HEK293 (cell line): Measurements from ENCODE around the gene NUDT8.

Experiments used
- CTCF ChIA-PET: fragments of 350-600 bp; formaldehyde crosslinking; extraction: SDS; loops from one replicate; lab custom pipeline; 2021; ENCODE audit warnings: antibody characterized with exemption; lab: Yijun Ruan, JAX
- POLR2A ChIA-PET: fragments of 300-600 bp; formaldehyde crosslinking; extraction: SDS; loops from one replicate; lab custom pipeline; 2020; ENCODE audit warnings: antibody characterized with exemption, inconsistent platforms; lab: Yijun Ruan, JAX
- H3K27ac ChIP-seq: fragments of 200-500 bp; sonication (Bioruptor generic); 2 replicates; pipeline ENCODE4 v1.5.1; 2014; ENCODE audit warnings: low read depth, low read length, control low read depth, inconsistent platforms; ENCODE audit errors: extremely low read depth
- H3K36me3 ChIP-seq, 2 experiments: fragments of 200-500 bp in 1 of 2; sonication (Bioruptor generic) in 1 of 2; 1 replicate in 1 of 2; 2 replicates in 1 of 2; pipeline ENCODE4 v1.5.1; 2014 to 2017; ENCODE audit warnings: inconsistent platforms in 2 of 2, low read length in 2 of 2; ENCODE audit not compliant: control insufficient read depth in 2 of 2, insufficient read depth in 1 of 2
- H3K4me1 ChIP-seq: fragments of 200-500 bp; sonication (Bioruptor generic); 2 replicates; pipeline ENCODE4 v1.5.1; 2014; ENCODE audit warnings: mild to moderate bottlenecking, low read length, inconsistent platforms; ENCODE audit not compliant: control insufficient read depth, insufficient read depth
- H3K4me3 ChIP-seq: 2 replicates; pipeline ENCODE4 v1.5.1; 2011; ENCODE audit warnings: low read depth, mild to moderate bottlenecking, control low read depth, low read length, moderate library complexity
- H3K9me3 ChIP-seq: fragments of 200-500 bp; sonication (Bioruptor generic); 2 replicates; pipeline ENCODE4 v1.5.1; 2014; ENCODE audit warnings: low read depth, low read length, inconsistent platforms; ENCODE audit not compliant: control insufficient read depth, insufficient read depth
- BCL11A ChIP-seq: fragments of 450-650 bp; formaldehyde crosslinking; IDR thresholded peaks from 2 replicates; pipeline ENCODE4 v1.5.1; 2016; ENCODE audit warnings: low read depth, missing biosample characterization, missing genetic modification characterization
- KLF16 ChIP-seq: fragments of 450-650 bp; formaldehyde crosslinking; IDR thresholded peaks from 2 replicates; pipeline ENCODE4 v1.5.1; 2017; ENCODE audit warnings: missing biosample characterization, missing genetic modification characterization
- TCF7L2 ChIP-seq: IDR thresholded peaks from 2 replicates; pipeline ENCODE4 v1.6.1; 2011; ENCODE audit warnings: low read depth, mild to moderate bottlenecking, inconsistent platforms, low read length, moderate library complexity, borderline replicate concordance
- ZNF10 ChIP-seq: fragments of 450-650 bp; formaldehyde crosslinking; IDR thresholded peaks from 2 replicates; pipeline ENCODE4 v1.5.1; 2017; ENCODE audit warnings: missing biosample characterization, missing genetic modification characterization
- ZNF133 ChIP-seq: fragments of 450-650 bp; formaldehyde crosslinking; IDR thresholded peaks from 2 replicates; pipeline ENCODE4 v1.5.1; 2016; ENCODE audit warnings: missing biosample characterization, missing genetic modification characterization
- ZNF169 ChIP-seq: fragments of 450-650 bp; formaldehyde crosslinking; IDR thresholded peaks from 2 replicates; pipeline ENCODE4 v1.5.1; 2016; ENCODE audit warnings: missing biosample characterization, missing genetic modification characterization
- ZNF223 ChIP-seq: fragments of 450-650 bp; formaldehyde crosslinking; IDR thresholded peaks from 2 replicates; pipeline ENCODE4 v1.5.1; 2016; ENCODE audit warnings: missing biosample characterization, missing genetic modification characterization
- ZNF311 ChIP-seq: fragments of 450-650 bp; formaldehyde crosslinking; IDR thresholded peaks from 2 replicates; pipeline ENCODE4 v1.5.1; 2017; ENCODE audit warnings: missing biosample characterization, missing genetic modification characterization, borderline replicate concordance
- ZNF555 ChIP-seq: fragments of 450-650 bp; formaldehyde crosslinking; conservative IDR thresholded peaks from 2 replicates; pipeline ENCODE4 v1.5.1; 2017; ENCODE audit warnings: missing biosample characterization, mild to moderate bottlenecking, missing genetic modification characterization, inconsistent platforms
- ZNF610 ChIP-seq: fragments of 450-650 bp; formaldehyde crosslinking; IDR thresholded peaks from 2 replicates; pipeline ENCODE4 v1.5.1; 2016; ENCODE audit warnings: missing biosample characterization, missing genetic modification characterization, borderline replicate concordance
- ZNF626 ChIP-seq: fragments of 450-650 bp; sonication (Bioruptor Pico); formaldehyde crosslinking; IDR thresholded peaks from 2 replicates; pipeline ENCODE4 v1.5.1; 2018; ENCODE audit warnings: missing biosample characterization, missing genetic modification characterization, inconsistent platforms
- ZNF664 ChIP-seq: fragments of 450-650 bp; formaldehyde crosslinking; IDR thresholded peaks from 2 replicates; pipeline ENCODE4 v1.5.1; 2016; ENCODE audit warnings: missing biosample characterization, missing genetic modification characterization
- ZNF677 ChIP-seq: fragments of 450-650 bp; IDR thresholded peaks from 2 replicates; pipeline ENCODE4 v1.5.0; 2018; ENCODE audit warnings: missing biosample characterization, mild to moderate bottlenecking, missing genetic modification characterization, moderate library complexity
- ZNF701 ChIP-seq: fragments of 450-650 bp; formaldehyde crosslinking; IDR thresholded peaks from 2 replicates; pipeline ENCODE4 v1.5.1; 2016; ENCODE audit warnings: missing biosample characterization, missing genetic modification characterization
- TF ChIP-seq, protein P1 (sequence below): fragments of 450-650 bp; formaldehyde crosslinking; IDR thresholded peaks from 2 replicates; pipeline ENCODE4 v1.5.1; 2016; ENCODE audit warnings: missing biosample characterization, missing genetic modification characterization, borderline replicate concordance
- TF ChIP-seq, protein P2 (sequence below): fragments of 450-650 bp; formaldehyde crosslinking; IDR thresholded peaks from 2 replicates; pipeline ENCODE4 v1.5.1; 2016; ENCODE audit warnings: missing biosample characterization, missing genetic modification characterization

The NUDT8 gene

DNA sequence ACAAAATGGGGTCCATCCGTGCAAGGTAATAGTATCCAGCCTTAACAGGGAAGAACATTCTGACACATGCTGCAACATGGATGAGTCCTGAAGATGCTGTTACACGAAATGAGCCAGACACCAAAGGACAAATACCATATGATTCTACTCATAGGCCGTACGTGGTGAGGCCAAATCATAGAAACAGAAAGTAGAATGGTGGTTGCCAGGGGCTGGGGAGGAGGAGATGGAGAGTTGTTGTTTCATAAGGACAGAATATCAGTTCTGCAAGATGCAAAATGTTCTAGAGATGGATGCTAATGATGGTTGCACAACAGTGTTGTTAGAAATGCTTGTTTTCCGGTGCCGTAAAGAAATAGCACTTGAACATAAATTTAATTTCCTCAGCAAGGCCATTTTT lies 7.2 kb upstream of the NUDT8 start:
- no peaks in the 10 kb centered on the region for H3K36me3 ChIP-seq
- H3K27ac ChIP-seq = no peak overlapping the region
- H3K9me3 ChIP-seq = no peaks in the 10 kb centered on the region
- no peak overlapping the region for H3K4me3 ChIP-seq
- H3K4me1 ChIP-seq = no peaks in the 10 kb centered on the region
- ChIA-PET POLR2A (no interaction called here), CTCF (interaction anchor here (0.6 kb wide), 1 partner anchor 29 kb away, joined by 3 read pairs; no protein-coding TSS in a partner anchor)
- no peak for TF ChIP-seq ZNF626
- no peak for TF ChIP-seq TCF7L2
- no peak for TF ChIP-seq ZNF133
- no peak for TF ChIP-seq ZNF677 (tag by site-specific recombination)
- TF ChIP-seq, protein P1, sequence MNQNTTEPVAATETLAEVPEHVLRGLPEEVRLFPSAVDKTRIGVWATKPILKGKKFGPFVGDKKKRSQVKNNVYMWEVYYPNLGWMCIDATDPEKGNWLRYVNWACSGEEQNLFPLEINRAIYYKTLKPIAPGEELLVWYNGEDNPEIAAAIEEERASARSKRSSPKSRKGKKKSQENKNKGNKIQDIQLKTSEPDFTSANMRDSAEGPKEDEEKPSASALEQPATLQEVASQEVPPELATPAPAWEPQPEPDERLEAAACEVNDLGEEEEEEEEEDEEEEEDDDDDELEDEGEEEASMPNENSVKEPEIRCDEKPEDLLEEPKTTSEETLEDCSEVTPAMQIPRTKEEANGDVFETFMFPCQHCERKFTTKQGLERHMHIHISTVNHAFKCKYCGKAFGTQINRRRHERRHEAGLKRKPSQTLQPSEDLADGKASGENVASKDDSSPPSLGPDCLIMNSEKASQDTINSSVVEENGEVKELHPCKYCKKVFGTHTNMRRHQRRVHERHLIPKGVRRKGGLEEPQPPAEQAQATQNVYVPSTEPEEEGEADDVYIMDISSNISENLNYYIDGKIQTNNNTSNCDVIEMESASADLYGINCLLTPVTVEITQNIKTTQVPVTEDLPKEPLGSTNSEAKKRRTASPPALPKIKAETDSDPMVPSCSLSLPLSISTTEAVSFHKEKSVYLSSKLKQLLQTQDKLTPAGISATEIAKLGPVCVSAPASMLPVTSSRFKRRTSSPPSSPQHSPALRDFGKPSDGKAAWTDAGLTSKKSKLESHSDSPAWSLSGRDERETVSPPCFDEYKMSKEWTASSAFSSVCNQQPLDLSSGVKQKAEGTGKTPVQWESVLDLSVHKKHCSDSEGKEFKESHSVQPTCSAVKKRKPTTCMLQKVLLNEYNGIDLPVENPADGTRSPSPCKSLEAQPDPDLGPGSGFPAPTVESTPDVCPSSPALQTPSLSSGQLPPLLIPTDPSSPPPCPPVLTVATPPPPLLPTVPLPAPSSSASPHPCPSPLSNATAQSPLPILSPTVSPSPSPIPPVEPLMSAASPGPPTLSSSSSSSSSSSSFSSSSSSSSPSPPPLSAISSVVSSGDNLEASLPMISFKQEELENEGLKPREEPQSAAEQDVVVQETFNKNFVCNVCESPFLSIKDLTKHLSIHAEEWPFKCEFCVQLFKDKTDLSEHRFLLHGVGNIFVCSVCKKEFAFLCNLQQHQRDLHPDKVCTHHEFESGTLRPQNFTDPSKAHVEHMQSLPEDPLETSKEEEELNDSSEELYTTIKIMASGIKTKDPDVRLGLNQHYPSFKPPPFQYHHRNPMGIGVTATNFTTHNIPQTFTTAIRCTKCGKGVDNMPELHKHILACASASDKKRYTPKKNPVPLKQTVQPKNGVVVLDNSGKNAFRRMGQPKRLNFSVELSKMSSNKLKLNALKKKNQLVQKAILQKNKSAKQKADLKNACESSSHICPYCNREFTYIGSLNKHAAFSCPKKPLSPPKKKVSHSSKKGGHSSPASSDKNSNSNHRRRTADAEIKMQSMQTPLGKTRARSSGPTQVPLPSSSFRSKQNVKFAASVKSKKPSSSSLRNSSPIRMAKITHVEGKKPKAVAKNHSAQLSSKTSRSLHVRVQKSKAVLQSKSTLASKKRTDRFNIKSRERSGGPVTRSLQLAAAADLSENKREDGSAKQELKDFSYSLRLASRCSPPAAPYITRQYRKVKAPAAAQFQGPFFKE (tag by site-specific recombination) = no peak
- no peak for TF ChIP-seq ZNF610
- no peak for TF ChIP-seq BCL11A (tag by site-specific recombination)
- no peak for TF ChIP-seq ZNF701 (tag by site-specific recombination)
- TF ChIP-seq, protein P2, sequence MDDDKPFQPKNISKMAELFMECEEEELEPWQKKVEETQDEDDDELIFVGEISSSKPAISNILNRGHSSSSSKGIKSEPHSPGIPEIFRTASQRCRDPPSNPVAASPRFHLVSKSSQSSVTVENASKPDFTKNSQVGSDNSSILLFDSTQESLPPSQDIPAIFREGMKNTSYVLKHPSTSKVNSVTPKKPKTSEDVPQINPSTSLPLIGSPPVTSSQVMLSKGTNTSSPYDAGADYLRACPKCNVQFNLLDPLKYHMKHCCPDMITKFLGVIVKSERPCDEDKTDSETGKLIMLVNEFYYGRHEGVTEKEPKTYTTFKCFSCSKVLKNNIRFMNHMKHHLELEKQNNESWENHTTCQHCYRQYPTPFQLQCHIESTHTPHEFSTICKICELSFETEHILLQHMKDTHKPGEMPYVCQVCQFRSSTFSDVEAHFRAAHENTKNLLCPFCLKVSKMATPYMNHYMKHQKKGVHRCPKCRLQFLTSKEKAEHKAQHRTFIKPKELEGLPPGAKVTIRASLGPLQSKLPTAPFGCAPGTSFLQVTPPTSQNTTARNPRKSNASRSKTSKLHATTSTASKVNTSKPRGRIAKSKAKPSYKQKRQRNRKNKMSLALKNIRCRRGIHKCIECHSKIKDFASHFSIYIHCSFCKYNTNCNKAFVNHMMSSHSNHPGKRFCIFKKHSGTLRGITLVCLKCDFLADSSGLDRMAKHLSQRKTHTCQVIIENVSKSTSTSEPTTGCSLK (tag by site-specific recombination) = no peak

DNA sequence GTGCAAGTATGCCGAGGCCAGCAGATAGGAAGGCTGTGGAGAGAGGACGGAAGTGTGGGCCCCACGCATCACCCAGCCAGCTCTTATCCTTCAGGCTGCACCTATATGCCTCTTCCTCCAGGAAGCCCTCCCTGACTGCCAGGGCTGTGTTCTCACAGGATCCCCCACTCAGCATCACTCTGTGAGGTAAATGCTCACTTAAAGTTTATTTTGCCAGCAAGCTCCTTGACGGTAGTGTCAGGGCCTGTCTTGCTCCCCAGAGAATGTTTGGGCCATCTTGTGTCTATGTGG lies 5.4 kb upstream of the NUDT8 start:
- ChIA-PET CTCF (interaction anchor here (0.7 to 2.6 kb wide), 3 partner anchors 24 to 62 kb away, joined by 3 to 8 read pairs (median 3); no protein-coding TSS in a partner anchor), POLR2A (no interaction called here)
- TF ChIP-seq ZNF311 (tag by site-specific recombination) = no peak
- no peak for TF ChIP-seq ZNF223 (tag by site-specific recombination)
- 0 out of 2 replicates have a peak, but pooled peaks have one; percentile 10 for TF ChIP-seq ZNF664 (tag by site-specific recombination)
- TF ChIP-seq ZNF555 (tag by site-specific recombination) = no peak
- TF ChIP-seq KLF16 = no peak
- no peak for TF ChIP-seq ZNF169 (tag by site-specific recombination)
- TF ChIP-seq, protein P2 (tag by site-specific recombination) = no peak
- no peak for TF ChIP-seq ZNF10 (tag by site-specific recombination)

More for the DNA sequence above, 5.4 kb upstream of the NUDT8 start:
- H3K27ac ChIP-seq = no peak overlapping the region
- H3K36me3 ChIP-seq = no peaks in the 10 kb centered on the region
- no peak overlapping the region for H3K4me3 ChIP-seq
- no peaks in the 10 kb centered on the region for H3K9me3 ChIP-seq
- H3K4me1 ChIP-seq = no peaks in the 10 kb centered on the region
